Osteocyte (in vitro differentiated cells): ENCODE measurements around the gene RBMS3. TPM values are rescaled to one million over a fixed set of nuclear protein-coding genes. Genes with fewer than 3 reads are reported as not detected.

Experiments
- DNase-seq: peaks from one replicate; pipeline ENCODE4 v3.0.0; 2021; ENCODE audit warnings: mixed read lengths; ENCODE audit not compliant: unreplicated experiment; ENCODE audit errors: extremely low spot score
- H3K27ac Mint-ChIP-seq: one replicate; pipeline ENCODE4 v1.8.0; 2021; ENCODE audit warnings: mild to moderate bottlenecking, mixed read lengths; ENCODE audit not compliant: unreplicated experiment
- H3K27me3 Mint-ChIP-seq: one replicate; pipeline ENCODE4 v1.8.0; 2021; ENCODE audit warnings: mixed read lengths; ENCODE audit not compliant: unreplicated experiment
- H3K36me3 Mint-ChIP-seq: one replicate; pipeline ENCODE4 v1.8.0; 2021; ENCODE audit warnings: mixed read lengths; ENCODE audit not compliant: unreplicated experiment
- H3K4me1 Mint-ChIP-seq: one replicate; pipeline ENCODE4 v1.8.0; 2021; ENCODE audit warnings: mixed read lengths; ENCODE audit not compliant: unreplicated experiment
- H3K4me3 Mint-ChIP-seq: one replicate; pipeline ENCODE4 v1.8.0; 2021; ENCODE audit warnings: mild to moderate bottlenecking, moderate library complexity, mixed read lengths; ENCODE audit not compliant: unreplicated experiment
- H3K9me3 Mint-ChIP-seq: one replicate; pipeline ENCODE4 v1.8.0; 2021; ENCODE audit warnings: mixed read lengths; ENCODE audit not compliant: unreplicated experiment
- total RNA-seq: library from RNA; stranded (reverse); gene quantifications from 2 replicates; pipeline ENCODE4 v1.2.1, GENCODE V29; 2021
- TF ChIP-seq, protein P1 (sequence below): fragments of 200-600 bp; sonication (generic); IDR thresholded peaks from 2 replicates; pipeline ENCODE4 v1.5.0; 2021; ENCODE audit warnings: antibody characterized with exemption, mild to moderate bottlenecking, moderate library complexity

RBMS3 gene
- total RNA-seq, 1 donor from 2014 or later = 64.2 TPM

DNA sequence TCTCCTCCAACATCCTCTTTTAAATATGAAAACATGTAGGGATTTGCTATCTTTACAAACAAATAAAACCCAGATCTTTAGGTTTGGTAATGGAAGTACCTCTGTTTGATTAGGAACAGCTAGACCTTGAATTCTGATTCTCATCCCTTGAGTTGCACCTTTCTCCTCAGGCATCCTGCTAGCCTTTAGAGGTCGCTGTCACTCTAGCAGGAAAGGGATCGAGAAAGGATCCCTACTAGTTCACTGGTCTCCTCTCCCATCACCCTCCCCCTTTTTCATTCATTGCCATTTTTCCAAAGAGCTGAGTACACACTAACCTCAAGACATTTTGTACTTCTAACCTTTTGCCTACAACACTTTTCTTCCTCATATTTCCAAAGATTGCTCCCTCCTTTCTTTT, 569.8 kb downstream of the RBMS3 start:
- Mint-ChIP-seq H3K9me3 (peaks cover 15% of the 10 kb centered on the region), H3K27ac (no peak overlapping the region), H3K4me3 (no peak overlapping the region), H3K27me3 (no peaks in the 10 kb centered on the region), H3K4me1 (peaks cover 6% of the 10 kb centered on the region), H3K36me3 (peaks cover 13% of the 10 kb centered on the region)
- DNase-seq = no peak
- TF ChIP-seq, protein P1, sequence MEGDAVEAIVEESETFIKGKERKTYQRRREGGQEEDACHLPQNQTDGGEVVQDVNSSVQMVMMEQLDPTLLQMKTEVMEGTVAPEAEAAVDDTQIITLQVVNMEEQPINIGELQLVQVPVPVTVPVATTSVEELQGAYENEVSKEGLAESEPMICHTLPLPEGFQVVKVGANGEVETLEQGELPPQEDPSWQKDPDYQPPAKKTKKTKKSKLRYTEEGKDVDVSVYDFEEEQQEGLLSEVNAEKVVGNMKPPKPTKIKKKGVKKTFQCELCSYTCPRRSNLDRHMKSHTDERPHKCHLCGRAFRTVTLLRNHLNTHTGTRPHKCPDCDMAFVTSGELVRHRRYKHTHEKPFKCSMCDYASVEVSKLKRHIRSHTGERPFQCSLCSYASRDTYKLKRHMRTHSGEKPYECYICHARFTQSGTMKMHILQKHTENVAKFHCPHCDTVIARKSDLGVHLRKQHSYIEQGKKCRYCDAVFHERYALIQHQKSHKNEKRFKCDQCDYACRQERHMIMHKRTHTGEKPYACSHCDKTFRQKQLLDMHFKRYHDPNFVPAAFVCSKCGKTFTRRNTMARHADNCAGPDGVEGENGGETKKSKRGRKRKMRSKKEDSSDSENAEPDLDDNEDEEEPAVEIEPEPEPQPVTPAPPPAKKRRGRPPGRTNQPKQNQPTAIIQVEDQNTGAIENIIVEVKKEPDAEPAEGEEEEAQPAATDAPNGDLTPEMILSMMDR = peak; percentile 6

GRCh38 chr3:29852767-29853166, 571.9 kb downstream of the RBMS3 start:
- DNase-seq = no peak
- peaks cover 15% of the 10 kb centered on the region for H3K9me3 Mint-ChIP-seq
- peaks cover 13% of the 10 kb centered on the region for H3K36me3 Mint-ChIP-seq
- no peaks in the 10 kb centered on the region for H3K4me1 Mint-ChIP-seq
- no peak overlapping the region for H3K4me3 Mint-ChIP-seq
- TF ChIP-seq, protein P1 = no peak
- no peak overlapping the region for H3K27ac Mint-ChIP-seq
- no peaks in the 10 kb centered on the region for H3K27me3 Mint-ChIP-seq

DNA sequence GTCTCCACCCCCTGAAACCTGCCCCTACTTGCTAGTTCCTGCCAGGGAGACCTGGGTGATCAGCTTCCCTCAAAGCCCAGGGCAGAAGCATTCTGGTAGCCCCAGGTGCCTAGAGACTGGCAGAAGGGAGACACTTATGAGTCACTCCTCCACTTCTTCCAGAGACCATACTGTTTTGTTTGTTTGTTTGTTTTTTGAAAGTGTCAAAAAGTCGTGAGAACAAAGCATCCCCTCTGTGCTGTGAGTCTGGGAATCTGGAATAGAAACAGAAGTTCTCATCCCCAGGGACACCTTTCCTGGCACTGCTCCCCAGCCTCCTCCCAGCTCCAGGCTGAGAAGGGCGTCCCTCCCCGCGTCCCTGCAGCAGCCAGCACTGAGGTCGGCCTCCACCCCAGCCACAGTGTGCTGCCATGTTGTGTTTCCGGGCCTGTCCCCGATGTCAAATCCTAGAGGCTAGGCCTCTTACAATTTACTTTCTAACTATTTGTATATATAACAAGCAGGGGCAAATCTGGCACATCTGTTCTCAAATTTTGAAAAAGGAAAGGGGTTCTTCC, 573.0 kb downstream of the RBMS3 start:
- no peak for DNase-seq
- TF ChIP-seq, protein P1 = no peak
- Mint-ChIP-seq H3K27me3 (no peaks in the 10 kb centered on the region), H3K4me1 (no peaks in the 10 kb centered on the region), H3K9me3 (peaks cover 15% of the 10 kb centered on the region), H3K27ac (no peak overlapping the region), H3K4me3 (no peak overlapping the region), H3K36me3 (peaks cover 13% of the 10 kb centered on the region)

- no peaks in the 10 kb centered on the region for H3K4me1 Mint-ChIP-seq
- H3K4me3 Mint-ChIP-seq = no peak overlapping the region
- TF ChIP-seq, protein P1 = no peak
- no peak for DNase-seq
- no peak overlapping the region for H3K27ac Mint-ChIP-seq
- H3K36me3 Mint-ChIP-seq = peaks cover 10% of the 10 kb centered on the region
- no peaks in the 10 kb centered on the region for H3K27me3 Mint-ChIP-seq
- H3K9me3 Mint-ChIP-seq = peaks cover 15% of the 10 kb centered on the region
These were observed 574.0 kb downstream of the RBMS3 start for GRCh38 chr3:29854821-29855220.

GRCh38 chr3:29859726-29860270, 578.9 kb downstream of the RBMS3 start:
- H3K36me3 Mint-ChIP-seq = peaks cover 6% of the 10 kb centered on the region
- TF ChIP-seq, protein P1 = no peak
- no peaks in the 10 kb centered on the region for H3K4me1 Mint-ChIP-seq
- no peaks in the 10 kb centered on the region for H3K27me3 Mint-ChIP-seq
- no peak overlapping the region for H3K27ac Mint-ChIP-seq
- H3K4me3 Mint-ChIP-seq = no peak overlapping the region
- no peak for DNase-seq
- H3K9me3 Mint-ChIP-seq = peaks cover 3% of the 10 kb centered on the region
